NCI-H1694 treated with DMSO at 0.1 percent for 48 hours (cell line): ENCODE data around the gene CCT7.

ENCODE experiments used
- DNase-seq: peaks from one replicate; lab custom pipeline; 2025; lab: John Stamatoyannopoulos, UW

CCT7 gene

GRCh38 chr2:73225513-73226360, 8.4 kb upstream of the CCT7 start:
- no peak for DNase-seq

DNA sequence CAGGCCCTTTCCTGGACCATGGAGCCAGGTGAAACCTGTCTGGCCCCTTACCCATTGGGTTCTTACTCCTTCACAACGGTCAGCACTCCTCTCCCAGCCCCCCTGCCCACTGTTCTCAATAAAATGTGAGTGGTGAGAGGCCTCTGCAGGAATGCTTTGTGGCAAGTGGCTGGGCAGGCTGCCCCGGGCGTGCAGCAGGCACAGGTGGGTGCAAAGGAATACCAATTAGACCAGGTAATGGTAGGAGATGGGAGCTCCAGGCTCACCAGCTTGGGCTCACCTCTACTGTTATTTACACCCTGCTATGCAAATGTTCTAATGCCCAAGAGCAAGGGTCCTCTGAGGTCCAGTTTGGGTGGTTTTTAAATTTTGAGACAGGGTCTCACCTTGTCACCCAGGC, 7.0 kb upstream of the CCT7 start:
- no peak for DNase-seq

DNA sequence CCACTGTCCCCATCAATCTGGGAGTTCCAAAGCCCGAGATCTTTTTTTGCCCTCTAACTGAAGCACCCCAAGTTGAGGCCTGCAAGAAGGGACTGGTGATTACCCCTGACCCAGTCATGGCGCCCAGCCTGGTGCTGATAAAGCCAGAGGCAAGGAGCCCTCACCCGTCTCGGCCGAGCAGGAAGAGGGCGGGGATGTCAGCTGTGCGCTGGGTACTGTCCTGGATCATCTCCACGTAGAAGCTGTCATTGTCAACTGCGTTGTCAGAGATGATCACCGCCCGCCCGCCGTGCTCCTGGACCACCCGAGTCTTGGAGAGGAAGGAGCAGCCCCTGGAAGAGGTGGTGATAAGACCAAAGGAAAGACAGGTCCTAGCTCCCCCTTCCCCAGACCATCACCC, 5.5 kb upstream of the CCT7 start:
- no peak for DNase-seq

DNA sequence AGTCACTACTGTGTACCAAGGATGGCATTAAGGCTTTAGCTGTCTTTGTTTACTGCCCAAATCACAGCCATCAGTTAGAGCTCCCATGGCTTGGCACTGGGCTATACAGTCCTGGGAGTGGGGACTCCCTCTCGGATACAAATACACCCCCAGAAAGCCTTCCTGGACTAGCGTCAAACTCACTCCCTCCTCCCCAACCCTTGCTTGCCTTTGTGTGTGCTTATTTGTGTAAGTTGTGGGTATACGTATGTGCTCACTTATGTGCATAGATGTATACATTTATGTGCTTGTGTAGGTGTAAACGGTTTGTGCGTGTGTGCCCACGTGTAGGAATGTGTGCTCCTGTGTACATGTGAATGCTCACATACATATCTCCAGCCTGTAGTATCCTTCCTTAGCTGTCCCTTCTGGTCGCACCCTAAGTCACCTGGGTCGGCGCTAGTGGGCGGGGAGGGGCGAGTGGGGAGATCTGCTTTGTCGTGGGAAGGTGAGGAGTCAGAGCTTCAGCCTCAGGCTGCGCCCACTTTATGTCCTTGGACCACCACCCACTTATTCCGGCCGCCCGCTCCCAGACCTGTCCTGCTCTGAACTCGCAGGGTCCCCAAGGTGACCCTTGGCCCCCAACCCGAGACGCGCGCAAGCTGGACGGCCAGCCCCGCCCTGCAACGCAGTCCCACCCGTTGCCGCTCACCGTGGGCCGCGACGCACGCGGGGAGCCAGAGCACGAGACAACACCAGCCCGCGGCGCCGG, 1.5 kb upstream of the CCT7 start:
- DNase-seq, result no peak

DNA sequence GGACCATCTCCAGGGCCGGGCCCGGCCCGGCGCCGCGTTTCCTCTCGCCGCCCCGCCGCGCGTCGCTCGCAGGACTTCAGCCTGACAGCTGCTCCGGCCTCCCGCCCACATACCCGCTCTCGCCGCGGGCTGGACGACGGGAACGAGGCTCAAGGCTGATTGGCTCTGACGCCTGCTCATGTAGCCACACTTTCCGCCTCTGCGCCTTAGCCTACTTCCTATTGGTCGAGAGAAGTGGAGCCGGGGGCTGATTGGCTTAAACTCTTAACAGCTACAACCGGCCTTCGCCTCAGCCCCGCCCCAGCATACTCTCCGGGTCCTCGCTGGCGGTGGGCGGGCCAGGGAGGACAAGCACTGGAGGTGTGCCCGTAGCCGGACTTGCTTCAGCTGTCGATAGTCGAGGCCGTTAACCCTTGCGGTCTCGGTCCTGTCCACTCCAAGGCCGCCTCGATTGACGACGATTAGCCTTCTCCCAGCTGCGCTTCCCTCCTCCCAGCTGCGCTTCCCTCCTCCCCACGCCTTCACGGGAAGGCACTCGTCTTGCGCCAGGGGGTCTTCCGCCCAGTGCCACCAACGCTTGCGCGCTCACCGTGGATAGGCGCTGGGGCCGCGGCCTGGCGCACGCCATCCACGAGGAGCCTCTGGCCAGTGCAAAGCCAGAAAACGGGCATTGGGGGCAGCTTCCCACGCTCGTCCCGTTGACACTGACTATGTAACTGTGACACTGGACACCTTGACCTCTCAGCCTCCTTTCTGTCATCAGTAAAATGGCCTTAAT, 765 bp upstream of the CCT7 start, which contains the start of gene PRADC1:
Gene PRADC1 (minus strand): TSS at position 86 of the 778 bp plus-strand sequence. CDS start 79 bp downstream, at position 7.
- DNase-seq, result peak; percentile 98

DNA sequence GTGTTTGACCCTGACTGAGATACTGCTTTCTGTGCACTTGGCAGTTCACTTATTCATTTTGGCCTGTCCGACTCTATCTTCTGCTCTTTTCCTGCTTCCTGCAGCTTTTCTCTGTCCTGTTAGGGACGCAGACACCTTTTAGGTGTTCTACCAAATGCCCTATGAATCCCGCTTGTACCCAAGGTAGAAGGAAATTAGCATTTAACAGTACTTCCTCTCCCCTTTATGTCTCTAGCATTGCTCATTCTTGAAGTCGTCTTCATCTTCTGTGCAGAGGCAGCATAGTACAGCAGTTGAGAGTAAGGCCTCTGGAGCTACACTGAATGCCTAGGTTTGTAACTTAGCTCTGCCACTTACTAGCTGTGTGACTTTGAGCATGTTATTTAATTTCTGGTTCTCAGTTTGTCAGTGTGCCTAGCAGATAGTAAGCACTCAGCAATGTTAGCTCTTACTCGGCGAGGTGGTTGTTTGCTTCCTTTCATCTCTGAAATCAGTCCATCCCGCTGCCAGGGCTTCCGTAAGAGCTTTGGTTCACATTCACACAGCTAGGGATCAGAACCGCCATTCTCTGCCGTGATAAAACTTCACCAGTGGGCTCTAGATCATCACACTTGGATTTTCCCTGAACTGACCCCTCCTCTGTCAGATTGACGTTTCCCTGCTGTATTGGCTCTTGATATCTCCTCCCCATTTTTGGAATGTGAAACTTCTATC, 1.4 kb downstream of the CCT7 start:
- DNase-seq, result no peak

DNA sequence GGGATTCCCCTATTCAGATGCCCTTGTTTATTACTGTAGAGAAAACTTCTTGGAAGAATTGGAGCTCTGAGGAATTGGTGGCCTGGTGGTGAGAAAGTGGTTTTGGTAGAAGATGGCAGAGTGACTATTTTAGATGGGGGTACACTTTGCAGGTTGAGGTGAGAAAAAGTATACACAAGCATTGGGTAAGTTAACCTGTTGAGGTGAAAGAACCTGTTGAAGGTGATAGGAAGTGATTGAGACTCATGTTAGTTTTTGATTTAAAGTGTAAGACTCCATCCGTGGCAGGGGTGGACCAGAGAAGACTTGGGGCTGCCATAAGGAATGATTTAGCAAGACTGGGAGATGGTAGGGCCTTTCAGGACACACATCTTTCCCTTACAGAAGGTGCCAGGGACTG, 3.1 kb downstream of the CCT7 start:
- DNase-seq, result no peak

- DNase-seq, result no peak
Observed at GRCh38 chr2:73238149-73238548, 4.0 kb downstream of the CCT7 start.

DNA sequence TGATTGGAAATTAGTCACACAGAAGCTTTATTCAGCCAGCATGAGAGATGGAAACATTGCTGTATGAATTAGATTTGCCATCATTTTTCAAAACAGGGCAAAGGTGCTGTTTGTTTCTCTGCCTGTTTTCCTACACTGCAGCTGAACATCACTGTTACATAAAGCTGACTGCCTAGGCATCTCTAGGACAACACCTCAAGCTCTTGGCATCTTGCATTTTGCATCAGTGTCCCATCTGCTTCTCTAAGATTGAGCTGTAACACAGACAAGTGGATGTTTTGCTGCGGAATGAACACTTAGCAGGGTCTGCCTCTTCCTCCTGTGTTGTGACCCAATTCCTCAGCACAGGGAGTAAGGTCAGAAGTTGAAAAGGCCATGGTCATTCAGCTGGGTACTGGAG, 4.9 kb downstream of the CCT7 start:
- no peak for DNase-seq

DNA sequence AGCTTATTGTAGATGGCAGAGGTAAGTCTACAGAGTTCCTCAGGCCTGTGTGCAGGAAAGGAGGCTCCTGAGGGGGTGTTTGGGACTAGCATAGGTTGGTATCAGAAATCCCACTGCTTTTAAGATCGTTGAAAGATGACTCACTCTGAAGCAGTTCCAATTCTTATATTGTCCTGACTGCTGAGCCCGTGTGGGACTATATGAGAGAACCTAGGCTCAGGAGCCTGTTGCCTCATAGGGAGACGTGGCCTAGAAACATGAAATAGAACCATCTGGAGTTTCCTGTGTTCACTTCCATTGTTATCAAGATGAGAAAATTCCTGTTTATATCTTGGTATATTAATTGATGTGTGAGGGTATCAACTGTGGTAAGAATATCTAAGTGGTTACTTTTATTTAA, 5.7 kb downstream of the CCT7 start:
- no peak for DNase-seq

GRCh38 chr2:73243884-73244570, 9.9 kb downstream of the CCT7 start:
- peak; percentile 59 for DNase-seq

GRCh38 chr2:73244580-73244979, 10.5 kb downstream of the CCT7 start:
- no peak for DNase-seq

DNA sequence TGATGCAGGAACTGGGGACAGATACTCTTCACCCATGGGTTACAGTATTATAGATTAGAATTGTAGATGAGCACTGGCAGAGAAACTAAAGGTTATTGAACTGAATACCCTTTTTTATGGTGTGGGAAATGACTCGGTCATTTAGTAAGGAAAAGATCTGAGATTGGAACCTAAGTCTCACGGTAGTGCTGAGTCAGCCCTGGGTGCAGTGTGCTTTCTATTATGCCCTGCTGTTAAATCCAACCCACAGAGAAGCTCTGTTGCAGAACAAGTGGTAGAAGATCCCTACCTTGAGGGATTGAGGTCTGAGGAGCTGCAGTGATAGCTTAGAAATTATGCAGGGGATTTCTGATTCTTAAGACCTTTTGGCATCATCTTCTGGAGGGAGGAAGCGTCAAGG, 12.7 kb downstream of the CCT7 start:
- no peak for DNase-seq

DNA sequence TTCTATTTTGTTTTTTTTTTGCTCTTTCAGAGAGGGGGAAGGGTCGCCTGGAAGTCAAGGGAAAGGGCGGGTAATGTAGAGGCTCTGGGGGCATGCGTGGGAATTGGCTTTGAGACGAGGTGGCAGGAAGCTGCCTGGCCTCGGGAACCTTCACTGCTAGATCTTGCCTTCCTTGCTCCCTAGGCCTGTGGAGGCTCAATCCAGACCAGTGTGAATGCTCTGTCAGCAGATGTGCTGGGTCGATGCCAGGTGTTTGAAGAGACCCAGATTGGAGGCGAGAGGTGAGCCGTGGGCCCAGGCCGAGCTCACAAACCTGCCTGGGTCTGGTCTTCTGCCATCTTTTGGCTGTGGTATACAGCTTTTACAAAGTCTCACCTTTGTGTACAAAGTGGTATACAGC, 15.5 kb downstream of the CCT7 start:
- DNase-seq, result no peak

DNA sequence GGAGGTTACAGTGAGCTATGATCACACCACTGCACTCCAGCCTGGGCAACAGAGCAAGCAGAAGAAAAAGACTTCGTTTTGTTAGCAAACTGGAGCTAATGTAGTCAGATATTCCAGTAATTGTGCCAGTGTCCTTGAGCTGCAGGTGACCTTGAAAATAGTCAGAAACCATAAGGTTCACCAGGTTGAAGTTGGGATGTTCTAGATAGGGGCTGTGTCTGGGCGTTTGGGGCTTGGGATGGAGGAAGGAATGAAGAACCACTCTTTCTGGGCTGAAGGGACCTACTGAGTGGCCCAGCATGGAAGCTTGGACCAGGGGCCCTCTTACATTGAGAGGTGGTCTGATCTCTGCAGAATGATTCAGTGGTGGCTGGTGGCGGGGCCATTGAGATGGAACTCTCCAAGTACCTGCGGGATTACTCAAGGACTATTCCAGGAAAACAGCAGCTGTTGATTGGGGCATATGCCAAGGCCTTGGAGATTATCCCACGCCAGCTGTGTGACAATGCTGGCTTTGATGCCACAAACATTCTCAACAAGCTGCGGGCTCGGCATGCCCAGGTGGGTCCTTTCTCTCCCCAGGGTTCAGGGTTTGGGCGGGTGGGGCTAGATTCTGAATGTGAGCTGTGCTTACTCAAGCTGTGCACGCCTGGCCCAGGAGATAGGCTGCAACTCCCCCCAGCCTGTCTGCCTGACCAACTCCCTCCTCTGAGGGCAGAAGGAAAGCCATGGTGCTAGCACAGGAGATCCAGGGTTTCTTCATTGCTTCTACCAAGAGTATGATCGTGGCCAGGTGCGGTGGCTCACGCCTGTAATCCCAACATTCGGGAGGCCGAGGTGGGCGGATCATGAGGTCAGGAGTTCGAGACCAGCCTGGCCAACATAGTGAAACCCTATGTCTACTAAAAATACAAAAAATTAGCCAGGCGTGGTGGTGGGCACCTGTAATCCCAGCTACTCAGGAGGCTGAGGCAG, 17.1 kb downstream of the CCT7 start:
- no peak for DNase-seq

GRCh38 chr2:73252238-73253027, 18.3 kb downstream of the CCT7 start:
- DNase-seq, result no peak

- DNase-seq, result no peak
Observed at GRCh38 chr2:73253400-73253799, 19.3 kb downstream of the CCT7 start.

DNA sequence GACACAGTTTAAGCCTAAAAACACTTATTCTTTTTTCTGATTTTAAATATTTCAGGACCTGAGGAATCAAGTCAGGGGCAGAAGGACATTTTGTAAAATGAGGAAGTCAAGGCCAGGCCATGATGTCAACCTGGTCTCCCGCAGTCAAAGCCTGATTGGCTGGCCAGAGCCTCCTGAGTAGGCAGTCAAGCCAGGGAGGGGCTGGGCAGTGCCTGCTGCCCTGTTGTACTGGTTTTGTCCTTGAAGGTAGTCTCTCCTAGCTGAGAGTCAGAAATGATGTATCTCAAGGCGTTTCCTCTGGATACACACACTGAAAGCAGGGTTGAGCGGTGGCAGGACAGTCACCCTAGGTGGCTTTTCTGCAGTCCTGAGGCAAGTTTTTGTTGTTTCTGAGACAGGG, 19.8 kb downstream of the CCT7 start:
- DNase-seq, result no peak

DNA sequence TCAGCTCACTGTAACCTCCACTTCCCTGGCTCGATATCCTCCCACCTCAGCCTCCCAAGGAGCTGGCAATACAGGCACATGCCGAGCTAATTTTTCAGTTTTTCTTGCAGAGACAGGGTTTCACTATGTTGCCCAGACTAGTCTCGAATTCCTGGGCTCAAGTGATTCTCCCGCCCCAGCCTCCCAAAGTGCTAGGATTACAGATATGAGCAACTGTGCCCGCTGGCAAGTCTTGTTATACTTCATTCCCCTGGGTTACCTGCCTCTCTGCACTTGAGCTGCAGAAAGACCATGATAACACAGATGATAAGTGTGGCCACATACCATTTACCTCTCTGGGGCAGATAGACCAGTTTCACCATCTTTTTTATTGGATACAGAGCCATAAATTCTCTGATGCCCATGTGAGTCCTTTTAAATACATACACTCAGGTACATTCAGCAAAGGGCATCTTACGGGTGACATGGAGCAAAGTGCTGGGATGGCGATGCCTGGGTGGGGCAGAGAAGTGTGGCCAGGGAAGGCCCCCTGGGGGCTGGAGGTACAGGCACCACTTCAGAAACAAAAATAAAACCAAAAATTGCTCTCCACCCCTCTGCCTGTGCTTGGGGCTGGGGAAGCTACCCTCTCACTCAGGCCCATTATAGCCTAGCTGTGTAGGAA, 20.4 kb downstream of the CCT7 start:
- DNase-seq, result no peak
